Right atrium auricular region (tissue), 2 donors: Measurements from ENCODE around the gene ZNF438. TPM values are rescaled to one million over a fixed set of nuclear protein-coding genes. Genes with fewer than 3 reads are reported as not detected.
A peak's percentile ranks its signal among the peaks of the same experiment; 100 is the strongest.

Source experiments
- DNase-seq: peaks from one replicate; pipeline ENCODE4 v3.0.0-alpha.2; 2019; ENCODE audit warnings: low spot score
- H3K27ac ChIP-seq, 2 donors: fragments of 200-600 bp; sonication (generic); 1 replicate in 1 of 2; 2 replicates in 1 of 2; pipeline ENCODE4 v1.5.1; 2016 to 2019
- H3K27me3 ChIP-seq, 2 donors: fragments of 200-600 bp; sonication (generic); one replicate each; pipeline versions ENCODE4 v1.5.1 to v1.6.0; 2017 to 2019
- H3K36me3 ChIP-seq: fragments of 200-600 bp; sonication (generic); one replicate; pipeline ENCODE4 v1.5.1; 2016
- H3K4me1 ChIP-seq, 2 donors: fragments of 200-600 bp; sonication (generic); one replicate each; pipeline versions ENCODE4 v1.5.1 to v1.6.0; 2017 to 2019
- H3K4me3 ChIP-seq, 2 donors: fragments of 200-600 bp; sonication (generic); 1 replicate in 1 of 2; 2 replicates in 1 of 2; pipeline ENCODE4 v1.5.1; 2017 to 2019; ENCODE audit warnings: mild to moderate bottlenecking in 1 of 2, moderate library complexity in 1 of 2
- H3K9me3 ChIP-seq, 2 donors: fragments of 200-600 bp; sonication (generic); one replicate each; pipeline ENCODE4 v1.5.1; 2019
- CTCF ChIP-seq, 2 donors: fragments of 200-600 bp; sonication (generic); IDR thresholded peaks; one replicate each; pipeline ENCODE4 v1.5.1; 2019; ENCODE audit warnings: antibody characterized with exemption in 2 of 2
- total RNA-seq, 2 donors: library from RNA; depleted of rRNA; stranded (reverse); fragments of >200 nt; gene quantifications; one replicate each; pipeline ENCODE4 v1.1.0, GENCODE V29; 2016

ZNF438 gene
- total RNA-seq, 2 donors from 2014 or later = 13.4 to 14.5 TPM

- Histone ChIP-seq H3K9me3 (peaks cover 0 to 3% of the 10 kb centered on the region in 2 donors), H3K27me3 (no peaks in the 10 kb centered on the region), H3K4me3 (peak overlapping the region; percentile 17 to 32), H3K27ac (peak overlapping the region; percentile 78 to 87), H3K36me3 (no peaks in the 10 kb centered on the region), H3K4me1 (peaks cover 0 to 43% of the 10 kb centered on the region in 2 donors)
- no peak for TF ChIP-seq CTCF (IDR thresholded peaks at IDR 0.05)
- no peak for DNase-seq
Observed at GRCh38 chr10:30974355-30974754, 57.3 kb downstream of the ZNF438 start.

GRCh38 chr10:30973737-30974136 is 57.9 kb downstream of the ZNF438 start:
- Histone ChIP-seq H3K4me3 (peak overlapping the region; percentile 17 to 32), H3K36me3 (no peaks in the 10 kb centered on the region), H3K27ac (peak overlapping the region; percentile 78 to 87), H3K9me3 (no peaks in the 10 kb centered on the region), H3K27me3 (no peaks in the 10 kb centered on the region), H3K4me1 (peaks cover 0 to 46% of the 10 kb centered on the region in 2 donors)
- DNase-seq = no peak
- TF ChIP-seq CTCF (IDR thresholded peaks at IDR 0.05) = no peak

- no peaks in the 10 kb centered on the region for H3K9me3 ChIP-seq
- no peak for DNase-seq
- H3K27me3 ChIP-seq = no peaks in the 10 kb centered on the region
- no peak for TF ChIP-seq CTCF (IDR thresholded peaks at IDR 0.05)
- no peak overlapping the region for H3K4me3 ChIP-seq
- H3K4me1 ChIP-seq = peaks cover 0 to 54% of the 10 kb centered on the region in 2 donors
- H3K27ac ChIP-seq = peak overlapping the region; percentile 52 to 72
- no peaks in the 10 kb centered on the region for H3K36me3 ChIP-seq
Observed at GRCh38 chr10:30970760-30971460, 60.8 kb downstream of the ZNF438 start.

GRCh38 chr10:30968711-30969110 is 63.0 kb downstream of the ZNF438 start:
- no peak overlapping the region for H3K4me3 ChIP-seq
- DNase-seq = no peak
- peaks cover 0 to 48% of the 10 kb centered on the region in 2 donors for H3K4me1 ChIP-seq
- H3K27ac ChIP-seq = peak overlapping the region in 1 of 2 donors; percentile 72
- H3K27me3 ChIP-seq = no peaks in the 10 kb centered on the region
- no peaks in the 10 kb centered on the region for H3K36me3 ChIP-seq
- no peaks in the 10 kb centered on the region for H3K9me3 ChIP-seq
- no peak for TF ChIP-seq CTCF (IDR thresholded peaks at IDR 0.05)

GRCh38 chr10:30967650-30968410 is 63.8 kb downstream of the ZNF438 start:
- no peaks in the 10 kb centered on the region for H3K9me3 ChIP-seq
- H3K36me3 ChIP-seq = no peaks in the 10 kb centered on the region
- no peaks in the 10 kb centered on the region for H3K27me3 ChIP-seq
- no peak for TF ChIP-seq CTCF (IDR thresholded peaks at IDR 0.05)
- H3K27ac ChIP-seq = no peak overlapping the region
- H3K4me3 ChIP-seq = no peak overlapping the region
- no peak for DNase-seq
- peaks cover 0 to 45% of the 10 kb centered on the region in 2 donors for H3K4me1 ChIP-seq
